ENCODE results near the gene KLK14. TPM values are rescaled to one million over a fixed set of nuclear protein-coding genes. Genes with fewer than 3 reads are reported as not detected.

Gene KLK14
- total RNA-seq, 1 donor from 2014 or later, result not detected

DNA sequence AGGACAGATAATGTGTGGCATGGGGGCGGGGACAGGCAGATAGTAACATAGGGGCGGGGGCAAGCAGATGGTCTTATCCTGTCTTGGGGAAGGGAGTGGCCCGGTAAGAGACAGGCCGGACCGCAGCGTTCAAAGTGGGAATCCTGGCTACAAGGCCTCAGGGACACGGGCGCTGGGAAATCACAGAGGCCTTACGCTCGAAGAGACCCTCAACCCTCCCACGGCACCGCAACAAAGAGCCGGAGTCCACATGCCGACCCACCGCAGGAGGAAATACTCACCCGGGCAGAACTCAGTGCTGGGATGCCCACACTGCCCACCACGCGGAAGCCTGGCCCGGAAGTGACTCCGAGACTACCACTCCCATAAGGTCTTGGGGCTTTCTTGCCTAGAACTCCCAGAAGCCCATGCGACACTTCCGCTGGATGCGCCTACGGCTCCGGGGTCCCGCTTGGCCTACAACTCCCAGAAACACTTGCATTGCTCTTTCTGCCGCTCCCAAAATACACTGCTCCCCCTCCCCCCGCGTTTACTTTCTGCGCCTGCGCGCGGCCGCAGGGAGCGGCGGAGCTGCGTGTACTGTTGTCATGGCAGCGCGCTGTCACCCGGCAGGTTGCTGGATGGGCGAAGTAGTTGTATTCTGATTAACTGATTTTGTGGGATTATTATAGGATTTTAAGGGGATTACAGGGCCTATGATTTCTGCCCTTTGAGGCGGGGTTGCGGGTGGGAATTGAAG lies 25.5 kb upstream of the KLK14 start, which contains the start of gene CTU1:
TSS of gene CTU1 (minus strand) at position 344 of the 739 bp plus-strand sequence. CDS start 3,840 bp downstream, outside the sequence.
- DNase-seq (ENCODE audit: low spot score), result peak; percentile 100

GRCh38 chr19:51107406-51108065 lies 24.8 kb upstream of the KLK14 start:
- DNase-seq (ENCODE audit: low spot score), result no peak

- no peak for DNase-seq (ENCODE audit: low spot score)
Observed at GRCh38 chr19:51103926-51104341, 21.2 kb upstream of the KLK14 start.

DNA sequence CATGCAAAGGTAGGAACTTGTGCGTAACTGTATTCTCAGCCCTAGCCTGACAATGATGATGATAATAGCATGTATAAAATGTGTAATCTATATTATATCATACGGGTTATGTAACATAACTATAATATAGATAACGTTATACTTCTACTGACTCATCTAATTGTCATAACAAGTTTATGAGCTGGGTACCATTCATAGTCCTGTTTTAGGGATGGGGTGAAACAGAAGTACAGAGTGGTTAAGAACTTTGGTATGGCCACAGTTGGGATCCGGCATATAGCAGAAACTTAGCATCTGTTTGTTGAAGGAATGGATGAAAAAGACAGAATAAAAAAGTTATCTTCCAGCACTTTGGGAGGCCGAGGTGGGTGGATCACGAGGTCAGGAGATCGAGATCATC lies 20.3 kb upstream of the KLK14 start:
- DNase-seq (ENCODE audit: low spot score), result no peak

- no peak for DNase-seq (ENCODE audit: low spot score)
Observed at GRCh38 chr19:51101171-51101865, 18.6 kb upstream of the KLK14 start.

- DNase-seq (ENCODE audit: low spot score), result no peak
Observed at GRCh38 chr19:51100601-51101000, 17.9 kb upstream of the KLK14 start.

DNA sequence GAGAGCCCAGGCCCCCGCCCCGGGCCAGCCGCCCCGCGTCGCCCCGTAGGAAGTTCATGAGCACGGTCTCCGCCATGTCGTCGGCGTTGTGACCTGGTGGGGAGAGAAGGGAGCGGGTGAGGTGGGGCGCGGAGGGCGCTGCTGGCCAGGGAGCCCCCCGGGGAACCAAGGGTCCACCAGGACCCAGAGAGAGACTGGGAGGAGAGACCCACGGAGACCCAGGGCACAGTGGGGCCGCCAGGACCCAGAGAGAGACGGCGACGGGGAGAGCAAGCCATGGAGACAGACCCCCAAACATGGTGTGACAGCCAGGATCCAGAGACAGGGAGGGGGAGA lies 16.3 kb upstream of the KLK14 start:
- DNase-seq (ENCODE audit: low spot score), result no peak

- peak; percentile 32 for DNase-seq (ENCODE audit: low spot score)
Observed at GRCh38 chr19:51098365-51099046, 15.8 kb upstream of the KLK14 start.

- DNase-seq (ENCODE audit: low spot score), result no peak
Observed at GRCh38 chr19:51097796-51098195, 15.1 kb upstream of the KLK14 start.

- DNase-seq (ENCODE audit: low spot score), result no peak
Observed at GRCh38 chr19:51097166-51097738, 14.6 kb upstream of the KLK14 start.

- no peak for DNase-seq (ENCODE audit: low spot score)
Observed at GRCh38 chr19:51096473-51097165, 13.9 kb upstream of the KLK14 start.

DNA sequence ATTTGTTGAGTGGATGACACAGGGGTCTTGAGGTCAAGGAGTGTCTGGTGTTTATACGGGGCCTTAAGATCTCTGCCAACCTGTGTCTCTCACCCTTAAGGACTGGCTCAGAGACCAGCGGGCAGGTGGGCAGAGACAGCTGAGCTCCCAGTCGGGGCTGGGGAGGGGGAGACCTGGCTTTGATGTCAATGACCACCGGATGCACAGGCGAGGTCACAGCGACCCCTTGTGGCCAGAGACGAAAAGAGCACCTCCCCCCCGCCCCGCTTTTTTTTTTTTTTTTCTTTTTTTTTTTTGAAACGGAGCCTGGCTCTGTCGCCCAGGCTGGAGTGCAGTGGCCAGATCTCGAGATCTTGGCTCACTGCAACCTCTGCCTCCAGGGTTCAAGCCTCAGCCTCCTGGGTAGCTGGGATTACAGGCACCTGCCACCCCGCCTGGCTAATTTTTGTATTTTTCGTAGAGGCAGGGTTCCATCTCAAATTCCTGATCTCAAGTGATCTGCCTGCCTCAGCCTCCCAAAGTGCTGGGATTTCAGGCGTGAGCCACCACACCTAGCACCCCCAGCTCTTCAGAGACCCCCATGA lies 12.1 kb upstream of the KLK14 start:
- no peak for DNase-seq (ENCODE audit: low spot score)

DNA sequence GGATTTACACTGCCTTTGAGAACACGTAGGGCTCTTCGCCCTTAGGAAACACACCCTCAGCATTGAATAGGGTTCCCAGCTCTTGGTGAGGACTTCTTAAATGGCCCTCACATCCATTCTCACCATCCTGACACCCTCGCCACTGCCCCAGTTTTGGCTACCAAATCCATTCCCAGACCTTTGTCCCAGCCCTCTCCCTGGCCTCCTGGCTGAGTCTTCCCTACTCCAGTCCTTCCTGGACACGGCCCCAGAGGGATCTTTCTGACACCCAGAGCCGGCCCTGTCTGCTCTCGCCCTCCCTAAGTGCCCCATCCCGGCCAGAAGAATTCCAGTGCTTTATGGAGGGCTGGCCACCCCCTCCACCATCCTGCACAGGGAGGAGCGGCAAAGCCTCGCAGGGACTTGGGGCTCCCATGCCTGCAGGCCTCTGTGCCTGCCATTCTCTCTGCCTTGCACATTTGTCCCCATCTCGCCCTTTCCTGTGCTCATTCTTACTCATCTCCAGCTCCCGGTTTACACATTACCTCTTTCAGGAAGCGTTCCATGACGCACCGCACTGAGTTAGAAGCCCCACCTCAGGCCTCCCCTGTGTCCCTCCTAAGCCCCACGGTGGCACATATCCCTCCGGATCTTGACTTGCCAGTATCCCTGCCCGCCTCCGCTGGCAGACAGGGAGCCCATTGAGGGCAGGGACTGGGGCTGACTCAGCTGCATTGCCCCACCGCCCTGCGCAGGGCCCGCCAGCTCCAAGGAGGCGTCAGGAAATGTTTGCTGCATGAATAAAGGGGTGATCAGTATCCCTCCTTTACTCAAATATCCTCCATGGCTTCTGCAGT lies 11.0 kb upstream of the KLK14 start:
- no peak for DNase-seq (ENCODE audit: low spot score)

DNA sequence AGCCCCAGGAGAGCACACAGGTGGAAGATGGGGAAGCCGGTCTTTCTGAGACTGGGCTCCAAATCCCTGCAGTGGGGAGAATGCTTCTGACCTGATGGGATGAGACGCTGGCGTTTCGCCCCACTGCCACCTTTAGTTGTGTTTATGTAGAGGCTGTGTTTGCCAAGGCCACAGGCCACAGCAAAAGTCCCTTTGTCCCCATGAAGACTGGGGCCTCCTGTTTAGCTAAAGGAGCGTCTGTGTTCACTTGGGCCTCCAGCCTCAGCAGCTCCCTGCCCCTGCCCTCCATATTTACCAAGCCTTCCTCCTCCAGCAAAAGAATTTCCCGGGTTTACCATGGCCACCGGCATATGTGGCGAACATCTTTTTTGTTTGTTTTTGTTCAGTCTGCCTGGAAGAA lies 10.4 kb upstream of the KLK14 start:
- DNase-seq (ENCODE audit: low spot score), result no peak

- DNase-seq (ENCODE audit: low spot score), result no peak
Observed at GRCh38 chr19:51091895-51092873, 9.5 kb upstream of the KLK14 start.

GRCh38 chr19:51091126-51091525 lies 8.4 kb upstream of the KLK14 start:
- no peak for DNase-seq (ENCODE audit: low spot score)

DNA sequence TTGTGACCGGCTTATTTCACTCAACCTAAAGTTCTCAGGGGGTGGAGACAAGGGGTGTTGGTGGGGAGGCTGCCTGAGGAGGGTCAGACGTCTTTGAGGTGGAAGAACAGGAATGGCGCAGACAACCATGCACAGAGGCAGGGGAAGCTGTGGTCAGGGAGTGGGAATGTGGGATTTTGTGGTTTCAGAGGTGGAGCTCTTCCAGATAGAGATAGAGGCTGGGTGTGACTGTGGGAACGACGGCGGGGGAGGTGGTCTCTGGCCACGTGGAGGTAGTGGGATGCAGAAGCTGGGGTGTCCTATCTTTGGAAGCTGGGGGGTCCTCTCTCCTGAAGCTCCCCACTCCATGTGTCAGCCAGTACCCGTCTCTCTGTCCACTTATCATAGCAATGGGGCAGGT lies 7.8 kb upstream of the KLK14 start:
- DNase-seq (ENCODE audit: low spot score), result no peak

- DNase-seq (ENCODE audit: low spot score), result no peak
Observed at GRCh38 chr19:51089786-51090185, 7.1 kb upstream of the KLK14 start.
